HCT116 (cell line): ENCODE results near the gene APLN. TPM values are rescaled to one million over a fixed set of nuclear protein-coding genes. Genes with fewer than 3 reads are reported as not detected.

Experiments
- ATAC-seq: fragments of 200-7000 bp; cut with Tn5 transposase; 2 replicates; pipeline ENCODE4 v1.9.1; 2020; ENCODE audit warnings: mild to moderate bottlenecking, moderate library complexity
- BruUV-seq: library from RNA; stranded (reverse); fragments of 400-500 nt; replicated peaks from 2 replicates; lab custom pipeline; 2021; lab: Mats Ljungman, UMichigan
- CTCF ChIA-PET: fragments of 300-600 bp; sonication (Branson Sonifier 250); formaldehyde crosslinking; loops from one replicate; lab custom pipeline; 2021; ENCODE audit warnings: antibody characterized with exemption; lab: Charles Lee
- POLR2A ChIA-PET: fragments of 300-600, 350-600 bp; sonication (Branson Sonifier 250); formaldehyde crosslinking; loops from one replicate; lab custom pipeline; 2021; ENCODE audit warnings: antibody characterized with exemption; lab: Charles Lee
- RAD21 ChIA-PET, 2 experiments: fragments of 300-600 bp; sonication (Branson Sonifier 250); formaldehyde crosslinking; loops; one replicate each; lab custom pipeline; 2023; ENCODE audit warnings: low total read pairs in 2 of 2; ENCODE audit not compliant: uncharacterized antibody in 2 of 2, unreplicated experiment in 2 of 2, low non-redundant PET in 1 of 2; lab: Charles Lee
- DNase-seq: peaks from one replicate; pipeline ENCODE4 v3.0.0-alpha.2; 2010; ENCODE audit warnings: low read depth, low spot score
- H2AFZ ChIP-seq: fragments of 200-600 bp; shearing (Covaris generic), sonication (generic); 2 replicates; pipeline ENCODE4 v1.6.1; 2017; ENCODE audit warnings: low read depth, mixed run types, mixed read lengths, antibody characterized with exemption, low read length; ENCODE audit not compliant: poor library complexity, severe bottlenecking
- H3K27ac ChIP-seq: 2 replicates; pipeline ENCODE4 v1.5.1; 2012; ENCODE audit warnings: low read depth, low read length
- H3K27me3 ChIP-seq: fragments of 200-600 bp; sonication (generic); 2 replicates; pipeline ENCODE4 v1.6.1; 2016; ENCODE audit warnings: mixed run types, low read length, mixed read lengths; ENCODE audit not compliant: insufficient read depth
- H3K36me3 ChIP-seq, 2 experiments: fragments of 200-500 bp in 1 of 2; fragments of 200-600 bp in 1 of 2; sonication (Bioruptor generic) in 1 of 2; sonication (generic) in 1 of 2; 2 replicates each; pipeline versions ENCODE4 v1.5.1 to v1.6.1; 2014 to 2016; ENCODE audit warnings: low read length in 2 of 2, inconsistent platforms in 1 of 2, mixed read lengths in 1 of 2, mixed run types in 1 of 2; ENCODE audit not compliant: insufficient read depth in 2 of 2, control insufficient read depth in 1 of 2
- H3K4me1 ChIP-seq, 2 experiments: fragments of 200-600 bp in 1 of 2; sonication (generic) in 1 of 2; 2 replicates each; pipeline versions ENCODE4 v1.5.1 to v1.6.1; 2012 to 2017; ENCODE audit warnings: low read length in 2 of 2, inconsistent platforms in 1 of 2, mild to moderate bottlenecking in 1 of 2, mixed read lengths in 1 of 2, mixed run types in 1 of 2, moderate library complexity in 1 of 2; ENCODE audit not compliant: insufficient read depth in 2 of 2, control insufficient read depth in 1 of 2
- H3K4me2 ChIP-seq: fragments of 200-600 bp; sonication (generic); 2 replicates; pipeline ENCODE4 v1.6.1; 2017; ENCODE audit warnings: mixed run types, low read length, mixed read lengths
- H3K4me3 ChIP-seq, 2 experiments: fragments of 200-600 bp in 1 of 2; sonication (generic) in 1 of 2; replicated peaks in 1 of 2; 2 replicates each; pipeline ENCODE4 v1.5.1; 2011 to 2016; ENCODE audit warnings: low read length in 2 of 2, control low read depth in 1 of 2, low read depth in 1 of 2, mild to moderate bottlenecking in 1 of 2, mixed read lengths in 1 of 2, mixed run types in 1 of 2
- H3K79me2 ChIP-seq: fragments of 200-600 bp; sonication (generic); 2 replicates; pipeline ENCODE4 v1.6.1; 2017; ENCODE audit warnings: mild to moderate bottlenecking, mixed run types, low read length, moderate library complexity, mixed read lengths; ENCODE audit not compliant: insufficient read depth
- H3K9ac ChIP-seq: fragments of 200-600 bp; sonication (generic); 2 replicates; pipeline ENCODE4 v1.6.1; 2016; ENCODE audit warnings: low read length, mixed read lengths
- H3K9me2 ChIP-seq: fragments of 200-600 bp; sonication (generic), shearing (Covaris generic); 2 replicates; pipeline ENCODE4 v1.6.1; 2017; ENCODE audit warnings: mixed run types, mild to moderate bottlenecking, moderate library complexity; ENCODE audit not compliant: insufficient read depth
- H3K9me3 ChIP-seq, 2 experiments: fragments of 200-500 bp in 1 of 2; fragments of 200-600 bp in 1 of 2; sonication (Bioruptor generic) in 1 of 2; sonication (generic) in 1 of 2; 2 replicates each; pipeline ENCODE4 v1.6.1; 2014 to 2017; ENCODE audit warnings: low read length in 2 of 2, mixed read lengths in 2 of 2, inconsistent platforms in 1 of 2, low read depth in 1 of 2, mild to moderate bottlenecking in 1 of 2, mixed run types in 1 of 2, moderate library complexity in 1 of 2; ENCODE audit not compliant: control insufficient read depth in 1 of 2, insufficient read depth in 1 of 2
- H4K20me1 ChIP-seq: fragments of 200-600 bp; sonication (generic), shearing (Covaris generic); 2 replicates; pipeline ENCODE4 v1.6.1; 2017; ENCODE audit warnings: mixed run types, mild to moderate bottlenecking, moderate library complexity; ENCODE audit not compliant: insufficient read depth
- CBX3 ChIP-seq: IDR thresholded peaks from 2 replicates; pipeline ENCODE4 v1.6.1; 2012; ENCODE audit warnings: low read depth
- CEBPB ChIP-seq: IDR thresholded peaks from 2 replicates; pipeline ENCODE4 v1.6.1; 2012; ENCODE audit warnings: low read depth
- EGR1 ChIP-seq: IDR thresholded peaks from 2 replicates; pipeline ENCODE4 v1.6.1; 2012; ENCODE audit warnings: low read depth
- ELF1 ChIP-seq: IDR thresholded peaks from 2 replicates; pipeline ENCODE4 v1.6.1; 2012; ENCODE audit warnings: low read depth, borderline replicate concordance
- EZH2 ChIP-seq: fragments of 200-600 bp; sonication (generic); IDR thresholded peaks from 2 replicates; pipeline ENCODE4 v1.6.1; 2017; ENCODE audit warnings: antibody characterized with exemption, mixed run types
- JUND ChIP-seq: IDR thresholded peaks from 2 replicates; pipeline ENCODE4 v1.6.1; 2012
- POLR2A ChIP-seq: IDR thresholded peaks from 2 replicates; pipeline ENCODE4 v1.7.0; 2011; ENCODE audit warnings: borderline replicate concordance; ENCODE audit not compliant: insufficient read depth, insufficient read length; ENCODE audit errors: extremely low read depth
- POLR2AphosphoS5 ChIP-seq: IDR thresholded peaks from 2 replicates; pipeline ENCODE4 v1.6.1; 2011; ENCODE audit warnings: mild to moderate bottlenecking, low read depth, low read length, moderate library complexity
- RAD21 ChIP-seq: IDR thresholded peaks from 2 replicates; pipeline ENCODE4 v1.6.1; 2012; ENCODE audit warnings: low read depth, mild to moderate bottlenecking
- SP1 ChIP-seq: IDR thresholded peaks from 2 replicates; pipeline ENCODE4 v1.6.1; 2012; ENCODE audit warnings: low read depth
- TCF7L2 ChIP-seq: IDR thresholded peaks from 2 replicates; pipeline ENCODE4 v1.7.0; 2011; ENCODE audit warnings: borderline replicate concordance, inconsistent platforms; ENCODE audit not compliant: insufficient read depth, insufficient read length; ENCODE audit errors: extremely low read depth
- YY1 ChIP-seq: IDR thresholded peaks from 2 replicates; pipeline ENCODE4 v1.6.1; 2011; ENCODE audit warnings: low read length, low read depth, moderate library complexity, mild to moderate bottlenecking; ENCODE audit not compliant: insufficient replicate concordance; ENCODE audit errors: extremely low read depth
- ZBTB33 ChIP-seq: IDR thresholded peaks from 2 replicates; pipeline ENCODE4 v1.6.1; 2011; ENCODE audit warnings: mild to moderate bottlenecking, low read length, moderate library complexity; ENCODE audit not compliant: insufficient replicate concordance; ENCODE audit errors: extremely low read depth
- ZFX ChIP-seq: fragments of 450-650 bp; IDR thresholded peaks from 2 replicates; pipeline ENCODE4 v1.6.1; 2017
- ZNF274 ChIP-seq: fragments of 200-500 bp; sonication (Bioruptor generic); IDR thresholded peaks from 2 replicates; pipeline ENCODE4 v1.6.1; 2014; ENCODE audit warnings: mild to moderate bottlenecking, low read depth, low read length, inconsistent platforms
- intact Hi-C: fragments of 100-400 bp; cut with micrococcal nuclease; formaldehyde crosslinking; loops from 2 replicates; pipeline ENCODE4 v1.10.0; 2022
- total RNA-seq: library from RNA; stranded (reverse); gene quantifications from one replicate; pipeline ENCODE4 v1.2.1, GENCODE V29; 2021; ENCODE audit not compliant: unreplicated experiment
- TF ChIP-seq, protein P1 (sequence below): IDR thresholded peaks from 2 replicates; pipeline ENCODE4 v1.6.1; 2012; ENCODE audit warnings: low read depth

The APLN gene
- total RNA-seq, 1 experiment from 2014 or later: 0.22 TPM

DNA sequence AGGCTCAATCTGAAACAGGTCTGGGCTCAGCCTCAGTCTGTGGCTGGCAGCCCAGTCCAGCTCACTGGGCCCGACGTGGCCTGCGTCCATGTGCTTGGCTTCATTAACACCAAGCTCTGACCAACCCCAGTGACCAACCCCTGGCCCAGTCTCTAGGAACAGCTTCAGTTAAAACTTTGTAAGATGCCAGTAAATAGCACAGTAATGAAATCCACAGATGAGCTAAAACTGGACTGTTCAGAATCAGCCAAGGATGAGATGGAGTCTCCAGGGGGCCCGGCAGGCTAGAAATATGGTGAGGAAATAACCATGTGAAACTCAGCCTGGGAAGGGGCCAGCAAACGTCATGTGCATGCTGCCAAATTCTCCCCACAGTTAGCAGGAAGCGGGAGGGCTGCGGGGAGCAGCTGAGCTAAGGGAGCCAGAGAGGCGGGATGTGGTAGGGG is 46.9 kb upstream of the APLN start:
- H4K20me1 ChIP-seq: no peaks in the 10 kb centered on the region
- no peaks in the 10 kb centered on the region for H3K79me2 ChIP-seq
- ATAC-seq: no peak
- H3K4me3 ChIP-seq: no peak overlapping the region
- DNase-seq: no peak
- no peaks in the 10 kb centered on the region for H3K9me2 ChIP-seq
- no peaks in the 10 kb centered on the region for H3K27me3 ChIP-seq
- no peaks in the 10 kb centered on the region for H3K36me3 ChIP-seq
- H3K27ac ChIP-seq: no peak overlapping the region
- H3K4me2 ChIP-seq: no peak overlapping the region
- POLR2A ChIA-PET: no interaction called here
- no peak overlapping the region for H2AFZ ChIP-seq
- H3K9ac ChIP-seq: no peak overlapping the region
- TF ChIP-seq RAD21 (no peak), ZNF274 (no peak), ZFX (no peak), POLR2AphosphoS5 (no peak), POLR2A (no peak), ZBTB33 (no peak), CBX3 (no peak), TCF7L2 (no peak), EGR1 (no peak), YY1 (no peak), EZH2 (no peak), CEBPB (no peak), JUND (no peak), SP1 (no peak), ELF1 (no peak)
- TF ChIP-seq, protein P1, sequence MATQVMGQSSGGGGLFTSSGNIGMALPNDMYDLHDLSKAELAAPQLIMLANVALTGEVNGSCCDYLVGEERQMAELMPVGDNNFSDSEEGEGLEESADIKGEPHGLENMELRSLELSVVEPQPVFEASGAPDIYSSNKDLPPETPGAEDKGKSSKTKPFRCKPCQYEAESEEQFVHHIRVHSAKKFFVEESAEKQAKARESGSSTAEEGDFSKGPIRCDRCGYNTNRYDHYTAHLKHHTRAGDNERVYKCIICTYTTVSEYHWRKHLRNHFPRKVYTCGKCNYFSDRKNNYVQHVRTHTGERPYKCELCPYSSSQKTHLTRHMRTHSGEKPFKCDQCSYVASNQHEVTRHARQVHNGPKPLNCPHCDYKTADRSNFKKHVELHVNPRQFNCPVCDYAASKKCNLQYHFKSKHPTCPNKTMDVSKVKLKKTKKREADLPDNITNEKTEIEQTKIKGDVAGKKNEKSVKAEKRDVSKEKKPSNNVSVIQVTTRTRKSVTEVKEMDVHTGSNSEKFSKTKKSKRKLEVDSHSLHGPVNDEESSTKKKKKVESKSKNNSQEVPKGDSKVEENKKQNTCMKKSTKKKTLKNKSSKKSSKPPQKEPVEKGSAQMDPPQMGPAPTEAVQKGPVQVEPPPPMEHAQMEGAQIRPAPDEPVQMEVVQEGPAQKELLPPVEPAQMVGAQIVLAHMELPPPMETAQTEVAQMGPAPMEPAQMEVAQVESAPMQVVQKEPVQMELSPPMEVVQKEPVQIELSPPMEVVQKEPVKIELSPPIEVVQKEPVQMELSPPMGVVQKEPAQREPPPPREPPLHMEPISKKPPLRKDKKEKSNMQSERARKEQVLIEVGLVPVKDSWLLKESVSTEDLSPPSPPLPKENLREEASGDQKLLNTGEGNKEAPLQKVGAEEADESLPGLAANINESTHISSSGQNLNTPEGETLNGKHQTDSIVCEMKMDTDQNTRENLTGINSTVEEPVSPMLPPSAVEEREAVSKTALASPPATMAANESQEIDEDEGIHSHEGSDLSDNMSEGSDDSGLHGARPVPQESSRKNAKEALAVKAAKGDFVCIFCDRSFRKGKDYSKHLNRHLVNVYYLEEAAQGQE: no peak
- no TSS peak for BruUV-seq
- H3K9me3 ChIP-seq: no peaks in the 10 kb centered on the region
- peaks cover 0 to 6% of the 10 kb centered on the region in 2 experiments; a peak in 1 of 4 replicates for H3K4me1 ChIP-seq
- intact Hi-C loops: no loop called here
- RAD21 ChIA-PET: no interaction called here
- CTCF ChIA-PET: interaction anchor here (1.3 kb wide), 1 partner anchor 25 kb away, joined by 3 read pairs; no protein-coding TSS in a partner anchor
